Measurements from ENCODE around the gene PLIN1. TPM values are rescaled to one million over a fixed set of nuclear protein-coding genes. Genes with fewer than 3 reads are reported as not detected.
A peak's percentile ranks its signal among the peaks of the same experiment; 100 is the strongest.

Gene PLIN1
- total and polyA plus RNA-seq, 2 donors (not counting 3 experiments of a cell fraction or from before 2014, with no cell fraction given): 0.07 TPM; not detected in 1

DNA sequence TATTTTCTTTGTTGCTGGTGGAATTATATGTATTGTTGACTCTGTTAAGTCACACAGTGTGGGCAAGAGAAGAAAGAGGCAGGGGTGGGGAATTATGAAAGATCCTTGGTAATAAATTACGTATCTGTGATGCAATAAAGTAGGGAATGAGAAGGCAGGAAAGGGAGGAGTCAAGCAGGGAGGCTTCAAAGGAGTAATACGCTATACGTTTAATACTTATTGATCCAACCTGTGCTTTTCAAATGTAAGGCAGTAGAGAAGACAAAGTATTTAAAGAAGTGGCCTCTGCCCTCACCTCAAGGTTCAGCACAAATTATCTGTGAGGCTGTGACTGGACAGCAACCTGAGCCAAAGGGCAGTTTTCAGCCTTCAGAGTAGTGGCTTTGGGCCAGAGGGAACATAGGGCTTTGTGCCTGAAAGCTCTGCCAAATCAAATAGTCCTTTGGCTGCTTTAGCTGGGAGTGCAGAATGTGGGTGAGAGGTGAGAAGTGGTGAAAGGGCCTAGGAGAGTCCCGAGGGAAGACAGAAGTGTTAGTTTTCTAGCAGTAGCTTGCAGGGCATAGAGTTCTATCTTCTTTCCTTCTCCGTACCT, 1.2 kb upstream of the PLIN1 start:
- FAIRE-seq (no peak), DNase-seq (ENCODE audit: low read depth, low spot score) (peak; percentile 35)
- Histone ChIP-seq H3K4me2 (ENCODE audit: insufficient read depth, low read length) (no peak overlapping the region), H3K27me3 (ENCODE audit: control insufficient read depth in 2 of 2, insufficient read depth in 2 of 2, low read length in 2 of 2) (peaks cover 0 to 5% of the 10 kb centered on the region in 2 experiments), H3K27ac (ENCODE audit: insufficient read depth, low read depth, low read length) (no peak overlapping the region), H3K4me1 (ENCODE audit: control insufficient read depth, extremely low read depth, insufficient read depth, low read length) (no peaks in the 10 kb centered on the region), H4K20me1 (replicated peaks; ENCODE audit: control insufficient read depth, extremely low read depth, insufficient read depth, low read length) (no peaks in the 10 kb centered on the region), H3K36me3 (ENCODE audit: control insufficient read depth in 2 of 2, extremely low read depth in 1 of 2, insufficient read depth in 2 of 2, low read length in 2 of 2) (peaks cover 0 to 2% of the 10 kb centered on the region in 2 experiments), H3K9me1 (replicated peaks; ENCODE audit: control insufficient read depth, extremely low read depth, insufficient read depth, low read length) (no peaks in the 10 kb centered on the region), H3K9me3 (replicated peaks; ENCODE audit: control insufficient read depth, insufficient read depth, low read length) (no peaks in the 10 kb centered on the region), H3K9ac (replicated peaks; ENCODE audit: extremely low read depth, insufficient read depth, low read length) (no peak overlapping the region), H3K79me2 (ENCODE audit: control insufficient read depth, insufficient read depth, low read length) (no peaks in the 10 kb centered on the region), H3K4me3 (replicated peaks in 1 of 3; ENCODE audit: insufficient read depth in 1 of 3, low read depth in 1 of 3, low read length in 3 of 3) (no peak overlapping the region), H2AFZ (ENCODE audit: low read depth, low read length) (no peak overlapping the region)
- ChIA-PET CTCF (no interaction called here), POLR2A (no interaction called here)
- TF ChIP-seq FOS (IDR thresholded peaks at IDR 0.05; ENCODE audit: borderline replicate concordance, insufficient read depth, low read length): no peak
- no peak for TF ChIP-seq POLR2AphosphoS5 (IDR thresholded peaks at IDR 0.05; ENCODE audit: insufficient read depth, low read depth, low read length)
- no TSS peak for BruUV-seq (replicated peaks)
- dilution Hi-C loops (cut with MboI; ENCODE audit: extremely low pct_ligation_motif_present, low sequenced_read_pairs): no loop called here
- intact Hi-C loops (cut with micrococcal nuclease): no loop called here

DNA sequence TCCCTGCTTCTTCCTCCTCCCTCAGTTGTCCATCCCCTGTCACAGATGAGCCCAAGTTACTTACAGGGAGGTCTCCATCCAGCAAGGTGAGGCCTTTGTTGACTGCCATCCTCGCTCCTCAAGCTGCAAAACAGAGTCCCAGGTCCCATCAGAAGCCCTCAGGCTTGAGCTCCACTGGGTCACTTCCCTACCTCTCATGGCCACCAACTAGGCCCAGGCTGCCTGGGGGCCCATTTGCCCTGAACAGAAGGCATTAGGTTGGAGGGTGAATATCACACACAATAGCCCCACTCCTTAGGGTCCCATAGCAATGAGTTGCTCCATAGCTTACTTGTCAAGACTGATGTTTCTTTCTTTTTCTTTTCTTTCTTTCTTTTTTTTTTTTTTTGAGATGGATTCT, 1.8 kb downstream of the PLIN1 start:
- Histone ChIP-seq H3K36me3 (ENCODE audit: control insufficient read depth in 2 of 2, extremely low read depth in 1 of 2, insufficient read depth in 2 of 2, low read length in 2 of 2) (no peaks in the 10 kb centered on the region), H4K20me1 (replicated peaks; ENCODE audit: control insufficient read depth, extremely low read depth, insufficient read depth, low read length) (no peaks in the 10 kb centered on the region), H3K9me3 (replicated peaks; ENCODE audit: control insufficient read depth, insufficient read depth, low read length) (no peaks in the 10 kb centered on the region), H3K9me1 (replicated peaks; ENCODE audit: control insufficient read depth, extremely low read depth, insufficient read depth, low read length) (no peaks in the 10 kb centered on the region), H2AFZ (ENCODE audit: low read depth, low read length) (no peak overlapping the region), H3K27me3 (ENCODE audit: control insufficient read depth in 2 of 2, insufficient read depth in 2 of 2, low read length in 2 of 2) (peaks cover 0 to 5% of the 10 kb centered on the region in 2 experiments), H3K27ac (ENCODE audit: insufficient read depth, low read depth, low read length) (no peak overlapping the region), H3K4me1 (ENCODE audit: control insufficient read depth, extremely low read depth, insufficient read depth, low read length) (no peaks in the 10 kb centered on the region), H3K9ac (replicated peaks; ENCODE audit: extremely low read depth, insufficient read depth, low read length) (no peak overlapping the region), H3K4me2 (ENCODE audit: insufficient read depth, low read length) (no peak overlapping the region), H3K79me2 (ENCODE audit: control insufficient read depth, insufficient read depth, low read length) (no peaks in the 10 kb centered on the region), H3K4me3 (replicated peaks in 1 of 3; ENCODE audit: insufficient read depth in 1 of 3, low read depth in 1 of 3, low read length in 3 of 3) (no peak overlapping the region)
- ChIA-PET POLR2A (no interaction called here), CTCF (interaction anchor here (1.0 to 1.6 kb wide), 2 partner anchors 9 to 14 kb away, joined by 3 read pairs; no protein-coding TSS in a partner anchor)
- dilution Hi-C loops (cut with MboI; ENCODE audit: extremely low pct_ligation_motif_present, low sequenced_read_pairs) (no loop called here), intact Hi-C loops (cut with micrococcal nuclease) (no loop called here)
- TF ChIP-seq MYC (IDR thresholded peaks at IDR 0.05; ENCODE audit: low read depth, low read length): no peak
- TF ChIP-seq FOS (IDR thresholded peaks at IDR 0.05; ENCODE audit: borderline replicate concordance, insufficient read depth, low read length): no peak
- TF ChIP-seq, protein P1, sequence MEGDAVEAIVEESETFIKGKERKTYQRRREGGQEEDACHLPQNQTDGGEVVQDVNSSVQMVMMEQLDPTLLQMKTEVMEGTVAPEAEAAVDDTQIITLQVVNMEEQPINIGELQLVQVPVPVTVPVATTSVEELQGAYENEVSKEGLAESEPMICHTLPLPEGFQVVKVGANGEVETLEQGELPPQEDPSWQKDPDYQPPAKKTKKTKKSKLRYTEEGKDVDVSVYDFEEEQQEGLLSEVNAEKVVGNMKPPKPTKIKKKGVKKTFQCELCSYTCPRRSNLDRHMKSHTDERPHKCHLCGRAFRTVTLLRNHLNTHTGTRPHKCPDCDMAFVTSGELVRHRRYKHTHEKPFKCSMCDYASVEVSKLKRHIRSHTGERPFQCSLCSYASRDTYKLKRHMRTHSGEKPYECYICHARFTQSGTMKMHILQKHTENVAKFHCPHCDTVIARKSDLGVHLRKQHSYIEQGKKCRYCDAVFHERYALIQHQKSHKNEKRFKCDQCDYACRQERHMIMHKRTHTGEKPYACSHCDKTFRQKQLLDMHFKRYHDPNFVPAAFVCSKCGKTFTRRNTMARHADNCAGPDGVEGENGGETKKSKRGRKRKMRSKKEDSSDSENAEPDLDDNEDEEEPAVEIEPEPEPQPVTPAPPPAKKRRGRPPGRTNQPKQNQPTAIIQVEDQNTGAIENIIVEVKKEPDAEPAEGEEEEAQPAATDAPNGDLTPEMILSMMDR (IDR thresholded peaks at IDR 0.05; ENCODE audit: extremely low read depth in 1 of 2, insufficient read depth in 1 of 2, low read depth in 1 of 2, low read length in 2 of 2): no peak
- no peak for TF ChIP-seq EZH2 (IDR thresholded peaks at IDR 0.05; ENCODE audit: borderline replicate concordance, low read depth, low read length, severe bottlenecking)
- TF ChIP-seq POLR2A (IDR thresholded peaks at IDR 0.05; ENCODE audit: low read depth, low read length): no peak
- FAIRE-seq: no peak
- DNase-seq (ENCODE audit: low read depth, low spot score): no peak
- no TSS peak for BruUV-seq (replicated peaks)

All from endothelial cell of umbilical vein (primary cell).